ENCODE data around the gene GPR152.
A peak's percentile ranks its signal among the peaks of the same experiment; 100 is the strongest.
"Not testable (repeated sequence)": the region's sequence is repeated elsewhere in the genome, so short reads cannot be mapped to it uniquely, and the experiment has no call there.

The GPR152 gene

DNA sequence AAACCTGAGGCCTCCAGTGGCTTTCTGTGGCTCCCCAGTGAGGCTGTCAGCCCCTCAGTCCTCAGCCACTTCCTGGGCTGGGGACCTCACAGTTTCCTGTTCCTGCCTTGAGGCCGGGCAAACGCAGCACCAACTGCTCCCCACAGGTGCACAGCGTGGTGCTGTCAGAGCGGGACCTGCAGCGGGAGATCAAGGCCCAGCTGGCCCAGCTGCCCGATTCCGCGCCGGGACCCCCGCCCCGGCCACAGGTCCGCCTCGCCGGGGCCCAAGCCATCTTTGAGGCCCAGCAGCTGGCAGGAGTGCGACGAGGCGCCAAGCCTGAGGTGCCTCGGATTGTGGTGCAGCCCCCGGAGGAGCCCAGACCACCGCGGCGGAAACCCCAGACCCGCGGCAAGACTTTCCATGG, 43.3 kb downstream of the GPR152 start:
- no peak for DNase-seq (ENCODE audit: low spot score)

GRCh38 chr11:67408437-67409200, 43.9 kb downstream of the GPR152 start:
- DNase-seq (ENCODE audit: low spot score): no peak

GRCh38 chr11:67407688-67408163, 44.8 kb downstream of the GPR152 start:
- DNase-seq (ENCODE audit: low spot score): no peak

DNA sequence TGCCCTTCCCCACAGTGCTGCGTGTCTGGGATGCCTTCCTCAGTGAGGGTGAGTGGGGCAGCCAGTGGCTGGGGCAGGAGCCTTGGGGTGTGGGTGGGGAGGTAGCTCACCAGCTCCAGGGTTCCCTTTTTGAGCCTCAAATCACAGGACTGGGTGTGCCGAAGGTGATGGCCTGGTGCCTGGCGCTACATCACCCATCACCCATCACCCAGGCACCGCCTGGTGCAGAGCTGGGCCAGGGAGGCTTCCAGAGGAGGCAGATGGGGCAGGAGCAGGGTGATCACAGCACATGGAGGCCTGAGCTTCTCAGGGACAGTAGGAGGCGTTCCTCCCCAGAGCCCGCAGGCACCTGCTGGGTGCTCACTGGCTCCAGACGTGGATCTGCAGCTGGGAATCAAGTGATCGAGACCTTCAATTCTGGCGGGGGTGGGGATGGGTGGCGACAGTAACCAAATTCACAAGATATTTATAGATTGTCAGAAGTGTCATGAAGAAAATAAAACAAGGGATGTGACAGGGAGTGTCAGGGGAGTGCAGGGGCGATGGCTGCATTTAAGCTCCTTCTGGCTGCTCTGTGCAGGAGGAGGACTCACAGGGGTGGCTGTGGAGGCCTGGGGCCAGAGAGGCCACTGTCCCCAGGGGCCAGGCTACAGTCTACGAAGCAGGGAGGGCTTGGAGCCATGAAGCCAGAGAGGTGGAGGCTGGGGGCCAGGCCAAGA, 45.4 kb downstream of the GPR152 start:
- peak; percentile 94 for DNase-seq (ENCODE audit: low spot score)

- no peak for DNase-seq (ENCODE audit: low spot score)
Observed at GRCh38 chr11:67406420-67406968, 46.0 kb downstream of the GPR152 start.

- no peak for DNase-seq (ENCODE audit: low spot score)
Observed at GRCh38 chr11:67405688-67406339, 46.7 kb downstream of the GPR152 start.

DNA sequence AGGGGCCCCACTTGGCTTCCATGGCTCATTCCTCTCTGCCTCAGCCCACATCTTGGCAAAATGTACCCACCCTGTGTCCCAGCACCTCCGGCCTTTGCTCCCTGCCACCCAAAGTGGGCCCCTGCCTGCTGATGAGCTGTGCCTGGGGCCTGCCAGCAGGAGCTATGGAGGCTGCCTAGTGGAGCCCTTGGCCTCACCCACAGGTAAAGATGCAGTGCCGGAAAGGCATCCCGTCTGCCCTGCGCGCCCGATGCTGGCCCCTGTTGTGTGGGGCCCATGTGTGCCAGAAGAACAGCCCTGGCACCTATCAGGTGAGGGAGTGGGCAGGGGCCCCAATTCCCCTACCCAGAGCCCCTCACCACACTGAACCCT, 47.3 kb downstream of the GPR152 start:
- no peak for DNase-seq (ENCODE audit: low spot score)

DNA sequence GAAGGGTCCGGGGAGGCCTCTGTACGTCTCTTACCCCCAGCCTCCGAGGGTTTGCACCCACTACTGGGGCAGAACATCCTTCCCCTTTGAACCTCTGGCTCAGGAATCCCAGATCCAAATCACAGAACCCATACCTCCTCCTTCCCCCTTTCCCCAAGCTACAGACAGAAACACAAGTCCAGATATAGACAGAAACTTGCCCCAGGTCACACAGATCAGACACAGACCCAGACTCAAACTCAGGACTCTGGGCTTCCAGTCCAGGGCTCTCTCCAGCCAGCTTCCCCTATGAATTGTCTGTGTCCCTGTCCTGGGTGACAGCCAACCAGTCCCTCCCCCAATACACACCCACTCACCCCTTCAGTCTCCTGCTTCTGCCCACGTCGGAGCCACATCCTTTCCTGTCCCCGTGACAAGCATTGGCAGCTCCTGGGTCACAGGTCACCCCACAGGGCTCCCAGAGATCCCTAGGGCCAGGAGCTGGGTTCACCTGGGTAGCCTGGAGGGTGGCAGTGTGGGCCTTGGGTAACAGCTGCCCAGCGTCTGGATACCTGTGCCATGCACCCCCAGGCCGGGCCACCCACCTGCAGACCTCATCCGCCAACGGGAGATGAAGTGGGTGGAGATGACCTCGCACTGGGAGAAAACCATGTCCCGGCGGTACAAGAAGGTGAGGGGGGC, 47.9 kb downstream of the GPR152 start:
- no peak for DNase-seq (ENCODE audit: low spot score)

DNA sequence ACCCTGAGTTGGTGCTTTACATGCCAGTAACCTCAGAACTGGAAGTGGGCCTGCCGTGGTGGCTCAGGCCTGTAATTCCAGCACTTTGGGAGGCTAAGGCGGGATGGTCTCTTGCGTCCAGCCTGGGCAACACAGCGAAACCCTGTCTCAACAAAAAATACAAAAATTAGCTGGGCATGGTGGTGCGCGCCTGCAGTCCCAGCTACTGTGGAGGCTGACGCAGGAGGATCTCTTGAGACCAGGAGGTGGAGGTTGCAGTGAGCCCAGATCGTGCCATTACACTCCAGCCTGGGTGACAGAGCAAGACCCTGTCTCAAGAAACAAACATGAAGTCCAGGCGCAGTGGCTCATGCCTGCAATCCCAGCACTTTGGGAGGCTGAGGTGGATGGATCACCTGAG, 49.4 kb downstream of the GPR152 start:
- DNase-seq (ENCODE audit: low spot score): not testable (repeated sequence)

GRCh38 chr11:67402192-67402839, 50.2 kb downstream of the GPR152 start:
- not testable (repeated sequence) for DNase-seq (ENCODE audit: low spot score)

- peak; percentile 100 for DNase-seq (ENCODE audit: low spot score)
Observed at GRCh38 chr11:67401495-67402191, 50.9 kb downstream of the GPR152 start, which contains the start of gene PPP1CA. Gene PPP1CA (minus strand): TSS chr11:67401858. CDS start chr11:67401782, 76 bp downstream.

Measured in HuH-7 (cell line).